ENCODE data around the gene RYR2.

RYR2 gene

GRCh38 chr1:237619553-237619952, 577.6 kb downstream of the RYR2 start:
- in situ Hi-C loops (cut with MboI; ENCODE audit: low sequenced_read_pairs) = no loop called here

GRCh38 chr1:237634922-237635321, 592.9 kb downstream of the RYR2 start:
- in situ Hi-C loops (cut with MboI; ENCODE audit: low sequenced_read_pairs) = no loop called here

DNA sequence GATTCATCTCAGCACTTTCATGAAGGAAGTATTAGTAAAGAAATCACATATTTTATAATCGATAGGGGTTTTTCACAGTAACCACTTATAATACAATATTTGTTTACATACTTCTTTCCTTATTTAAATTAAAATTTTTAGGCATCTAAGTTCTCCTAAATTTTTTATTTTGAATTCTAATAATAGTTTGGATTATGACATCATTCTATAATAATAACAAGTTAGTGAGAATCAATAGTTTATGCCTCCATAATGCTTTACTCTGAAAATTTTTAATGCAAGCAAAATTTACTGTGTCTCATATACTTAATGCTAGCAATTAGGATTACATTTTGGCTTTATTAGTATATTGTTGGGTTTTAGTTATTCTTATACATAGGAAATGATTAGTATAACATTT, 596.6 kb downstream of the RYR2 start:
- in situ Hi-C loops (cut with MboI; ENCODE audit: low sequenced_read_pairs) = no loop called here

GRCh38 chr1:237640011-237640671, 598.2 kb downstream of the RYR2 start:
- in situ Hi-C loops (cut with MboI; ENCODE audit: low sequenced_read_pairs) = no loop called here

DNA sequence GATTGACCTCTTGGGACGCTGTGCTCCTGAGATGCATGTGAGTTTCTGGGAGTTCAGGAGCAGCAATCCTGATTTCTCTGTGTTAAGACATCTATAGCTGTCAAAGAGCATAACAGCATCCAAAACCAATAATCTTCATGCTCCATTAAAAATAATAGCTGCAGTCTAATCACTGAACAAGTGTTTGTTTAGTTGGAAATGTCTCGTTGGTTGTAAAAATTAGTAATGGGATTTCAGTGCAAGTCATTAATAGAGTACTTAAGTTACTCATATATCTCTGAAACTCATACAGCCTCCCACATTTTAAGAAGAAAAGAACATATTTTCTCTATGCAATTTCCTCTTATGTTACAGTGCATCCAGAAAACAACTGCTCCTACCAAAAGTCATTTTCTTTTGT, 599.0 kb downstream of the RYR2 start:
- in situ Hi-C loops (cut with MboI; ENCODE audit: low sequenced_read_pairs) = no loop called here

GRCh38 chr1:237650809-237651208, 608.8 kb downstream of the RYR2 start:
- in situ Hi-C loops (cut with MboI; ENCODE audit: low sequenced_read_pairs) = no loop called here

- in situ Hi-C loops (cut with MboI; ENCODE audit: low sequenced_read_pairs) = no loop called here
Observed at GRCh38 chr1:237655778-237656177, 613.8 kb downstream of the RYR2 start.

- in situ Hi-C loops (cut with MboI; ENCODE audit: low sequenced_read_pairs) = no loop called here
Observed at GRCh38 chr1:237664348-237664747, 622.4 kb downstream of the RYR2 start.

GRCh38 chr1:237670302-237670701, 628.3 kb downstream of the RYR2 start:
- in situ Hi-C loops (cut with MboI; ENCODE audit: low sequenced_read_pairs) = no loop called here

DNA sequence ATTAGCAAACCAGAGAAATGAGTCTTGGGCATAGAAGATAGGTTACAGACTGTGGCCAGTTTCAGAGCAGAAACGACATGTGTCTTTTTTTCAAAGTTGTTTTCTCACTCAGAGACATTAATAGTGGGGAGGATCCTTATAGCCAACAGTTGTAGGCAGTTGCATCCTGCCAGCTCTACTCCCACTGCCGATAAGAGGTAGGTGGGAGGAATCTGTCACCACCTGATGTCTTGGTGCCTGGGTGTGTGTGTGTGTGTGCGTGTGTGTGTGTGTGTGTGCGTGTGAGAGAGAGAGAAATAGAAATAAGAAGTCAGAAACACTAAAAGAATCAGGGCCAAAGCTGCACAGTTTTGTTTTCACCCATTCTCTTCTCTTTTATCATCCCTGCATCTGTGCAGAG, 629.3 kb downstream of the RYR2 start:
- in situ Hi-C loops (cut with MboI; ENCODE audit: low sequenced_read_pairs) = no loop called here

- in situ Hi-C loops (cut with MboI; ENCODE audit: low sequenced_read_pairs) = no loop called here
Observed at GRCh38 chr1:237671935-237672334, 630.0 kb downstream of the RYR2 start.

DNA sequence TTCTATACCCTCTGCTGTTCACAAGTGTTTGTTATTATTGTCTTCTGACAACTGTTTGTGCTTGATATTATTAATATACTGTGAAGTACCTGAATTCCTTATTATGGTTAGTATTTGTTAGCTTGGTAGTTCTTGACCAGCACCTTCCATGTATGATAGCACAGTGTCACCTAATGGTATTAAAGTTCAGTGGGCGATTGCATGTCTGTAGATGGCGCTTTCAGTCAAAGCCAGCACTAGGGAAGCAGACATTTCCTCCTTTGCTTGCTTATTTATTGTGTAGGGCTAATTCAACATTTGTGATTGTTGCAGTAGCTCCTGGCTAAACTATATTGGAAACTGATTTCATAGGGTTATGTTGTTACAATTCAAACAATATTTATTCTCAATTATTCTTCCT, 630.8 kb downstream of the RYR2 start:
- in situ Hi-C loops (cut with MboI; ENCODE audit: low sequenced_read_pairs) = no loop called here

DNA sequence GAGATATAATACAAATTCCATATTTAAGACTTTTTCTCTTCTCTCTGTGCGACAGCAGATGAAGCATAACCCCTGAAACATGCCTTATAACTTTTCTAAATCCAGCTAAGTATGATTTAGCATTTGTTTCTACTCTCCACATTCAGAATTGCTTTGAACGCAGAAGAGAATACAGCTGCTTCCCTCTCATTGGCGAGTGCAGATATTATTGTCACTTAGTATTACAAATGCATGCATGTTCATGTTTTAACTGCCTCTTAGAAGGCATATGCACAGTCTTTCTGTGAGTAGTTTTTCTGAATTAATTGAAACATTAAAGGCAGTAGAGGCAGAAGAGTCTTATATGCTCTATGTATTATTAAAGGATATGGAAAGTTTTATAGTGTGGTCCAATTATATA, 631.6 kb downstream of the RYR2 start:
- in situ Hi-C loops (cut with MboI; ENCODE audit: low sequenced_read_pairs) = no loop called here

DNA sequence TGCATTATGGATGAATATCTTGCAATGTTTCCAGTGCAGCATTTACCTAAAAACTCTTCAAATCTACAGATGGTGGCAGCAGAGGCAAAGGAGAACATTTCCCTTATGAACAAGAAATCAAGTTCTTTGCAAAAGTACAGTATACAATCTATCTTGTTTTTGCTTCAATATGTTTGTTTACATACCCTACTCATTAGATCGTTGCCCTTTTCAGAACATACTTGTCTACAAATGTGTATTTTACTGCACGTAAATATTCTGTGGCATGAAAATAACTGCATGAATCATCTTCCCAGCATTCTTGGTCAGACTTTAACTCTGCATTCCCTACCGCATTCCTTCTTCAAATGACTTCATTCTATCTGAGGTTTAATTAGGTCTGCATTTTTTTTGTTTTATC, 636.0 kb downstream of the RYR2 start:
- in situ Hi-C loops (cut with MboI; ENCODE audit: low sequenced_read_pairs) = no loop called here

GRCh38 chr1:237679687-237680086, 637.7 kb downstream of the RYR2 start:
- in situ Hi-C loops (cut with MboI; ENCODE audit: low sequenced_read_pairs) = no loop called here

- in situ Hi-C loops (cut with MboI; ENCODE audit: low sequenced_read_pairs) = no loop called here
Observed at GRCh38 chr1:237681210-237681609, 639.2 kb downstream of the RYR2 start.

- in situ Hi-C loops (cut with MboI; ENCODE audit: low sequenced_read_pairs) = no loop called here
Observed at GRCh38 chr1:237684236-237684635, 642.3 kb downstream of the RYR2 start.

- in situ Hi-C loops (cut with MboI; ENCODE audit: low sequenced_read_pairs) = no loop called here
Observed at GRCh38 chr1:237685551-237685950, 643.6 kb downstream of the RYR2 start.

- in situ Hi-C loops (cut with MboI; ENCODE audit: low sequenced_read_pairs) = no loop called here
Observed at GRCh38 chr1:237687804-237688203, 645.8 kb downstream of the RYR2 start.

- in situ Hi-C loops (cut with MboI; ENCODE audit: low sequenced_read_pairs) = no loop called here
Observed at GRCh38 chr1:237690656-237691055, 648.7 kb downstream of the RYR2 start.

DNA sequence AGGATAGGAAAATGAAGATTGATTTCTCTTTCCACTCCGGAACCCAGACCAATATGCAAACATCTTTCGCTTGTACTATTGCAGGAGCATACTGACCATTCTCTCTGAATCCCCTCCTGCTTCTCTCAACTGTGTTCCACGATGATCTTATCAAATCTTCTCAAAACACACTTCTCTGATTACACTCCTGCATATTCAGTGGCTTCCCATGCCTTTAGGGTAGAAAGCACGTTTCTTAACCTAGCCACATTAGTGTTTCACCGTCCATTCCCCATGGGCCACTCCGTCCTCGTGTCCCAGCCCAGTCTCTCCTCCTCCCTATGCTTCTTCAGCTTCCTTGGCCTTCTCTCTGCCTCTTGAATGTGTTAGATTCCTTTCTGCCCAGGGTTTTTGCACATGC, 650.3 kb downstream of the RYR2 start:
- in situ Hi-C loops (cut with MboI; ENCODE audit: low sequenced_read_pairs) = no loop called here

- in situ Hi-C loops (cut with MboI; ENCODE audit: low sequenced_read_pairs) = no loop called here
Observed at GRCh38 chr1:237695878-237696277, 653.9 kb downstream of the RYR2 start.

GRCh38 chr1:237700181-237700580, 658.2 kb downstream of the RYR2 start:
- in situ Hi-C loops (cut with MboI; ENCODE audit: low sequenced_read_pairs) = no loop called here

Measured in HL-60/S4 treated with phorbol 12-myristate 13-acetate at 8.2 ng/mL for 4 days and 3 days (cell line).